Measurements from ENCODE around the gene ACVRL1. TPM values are rescaled to one million over a fixed set of nuclear protein-coding genes. Genes with fewer than 3 reads are reported as not detected.
A peak's percentile ranks its signal among the peaks of the same experiment; 100 is the strongest.

ACVRL1 gene
- total RNA-seq, 4 donors from 2014 or later = 77.4 to 133 (median 118) TPM

DNA sequence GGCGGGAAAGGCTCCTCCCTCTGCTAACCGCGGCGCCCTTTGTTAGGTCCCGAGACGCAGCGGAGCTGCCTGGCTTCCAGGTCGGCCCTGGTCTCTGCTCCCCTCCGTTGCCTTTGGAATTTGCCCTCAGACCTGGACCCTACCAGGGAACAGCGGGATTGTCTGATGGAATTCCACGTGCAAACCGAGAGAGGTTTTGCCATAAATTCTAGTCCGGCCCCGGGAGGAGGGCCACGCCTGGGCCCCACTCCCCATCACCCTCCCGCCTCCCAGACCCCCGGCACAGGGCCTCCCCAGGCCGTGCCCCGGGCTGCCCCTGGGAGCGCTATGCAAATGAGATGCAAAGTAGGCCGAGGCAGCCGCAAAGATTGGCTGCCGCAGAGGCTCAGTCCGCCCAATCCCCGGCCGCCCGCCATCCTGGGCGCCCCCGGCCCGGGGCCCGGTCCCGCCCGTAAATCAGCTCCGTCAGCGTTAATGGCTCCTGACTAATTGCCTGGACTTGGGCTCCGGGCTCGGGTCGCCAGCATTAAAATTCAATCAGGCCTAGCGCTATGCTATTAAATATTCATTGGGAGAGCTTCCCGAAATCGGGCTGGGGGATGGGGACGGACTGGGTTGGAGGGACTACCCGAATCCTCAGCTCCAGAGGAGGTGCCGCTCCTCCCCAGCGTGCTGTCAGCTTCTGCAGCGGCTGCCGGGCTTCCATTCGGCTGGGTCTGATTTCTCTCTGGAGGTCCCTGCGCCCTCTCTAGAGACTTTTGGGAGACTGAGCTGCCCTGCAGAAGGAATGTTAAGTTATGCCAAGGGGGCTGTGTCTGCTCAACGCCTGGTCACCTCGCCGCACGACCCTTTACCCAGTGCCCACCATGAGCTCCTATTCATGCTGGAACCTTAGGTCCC lies 43.1 kb upstream of the ACVRL1 start:
- no peak for ATAC-seq
- no peaks in the 10 kb centered on the region for H3K9me3 ChIP-seq
- no peak overlapping the region for H3K27ac ChIP-seq
- H3K36me3 ChIP-seq = no peaks in the 10 kb centered on the region
- H3K4me1 ChIP-seq = peaks cover 0 to 27% (median 13%) of the 10 kb centered on the region in 3 donors
- H3K27me3 ChIP-seq = peaks cover 90% of the 10 kb centered on the region
- TF ChIP-seq CTCF (IDR thresholded peaks at IDR 0.05) (no peak), POLR2A (IDR thresholded peaks at IDR 0.05) (no peak), POLR2AphosphoS5 (IDR thresholded peaks at IDR 0.05) (no peak), EP300 (IDR thresholded peaks at IDR 0.05) (no peak)
- peak overlapping the region in 1 of 2 donors; percentile 42 for H3K4me3 ChIP-seq
- 22% methylated on average over 11 of the region's 53 CpGs; no CpG with 5 or more reads in 1 of the 2 donors for WGBS, 2 donors (ENCODE audit: low coverage in 1 of 2)

DNA sequence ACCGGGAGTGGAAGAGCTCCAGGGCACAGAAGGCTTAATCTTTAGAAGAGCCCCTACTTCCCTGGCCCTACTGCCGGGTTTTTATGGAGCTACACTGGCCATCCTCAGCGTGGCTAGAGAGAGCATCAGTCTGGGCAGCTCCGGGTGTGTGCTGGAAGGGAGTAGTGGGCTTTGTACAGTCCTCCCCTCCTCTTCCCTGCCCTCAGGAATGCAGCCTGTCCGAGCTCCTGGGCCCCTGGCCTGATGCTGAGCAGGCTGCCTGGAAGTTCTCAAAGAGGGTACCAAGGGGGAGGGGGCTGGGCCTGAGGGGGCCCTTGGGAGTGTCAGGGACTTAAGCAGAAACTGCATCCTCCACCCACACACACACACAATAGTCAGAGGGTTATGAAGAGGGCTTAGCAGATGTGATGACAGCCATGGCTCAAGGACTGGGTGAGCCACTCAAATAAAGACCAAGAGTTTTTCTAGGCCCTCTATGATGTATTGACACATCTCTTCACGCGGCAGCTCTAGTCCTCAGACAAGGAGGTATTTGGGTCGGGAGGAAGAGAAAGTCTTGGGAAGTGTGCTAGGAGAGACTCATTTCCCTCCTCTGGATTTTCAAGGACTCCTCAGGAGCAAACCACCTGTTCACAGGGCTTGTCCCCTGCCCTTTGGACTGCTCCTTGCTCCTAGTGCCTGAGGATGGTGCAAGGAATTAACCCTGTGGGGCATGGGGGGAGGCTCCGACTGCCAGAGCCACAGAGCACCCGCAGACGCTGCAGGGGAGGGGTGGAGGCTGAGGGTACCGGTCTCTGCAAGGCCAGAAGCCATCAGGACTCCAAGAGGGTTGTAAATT lies 42.3 kb upstream of the ACVRL1 start:
- 60 to 83% methylated on average over 2 to 4 of the region's 12 CpGs for WGBS, 2 donors (ENCODE audit: low coverage in 1 of 2)
- peaks cover 90% of the 10 kb centered on the region for H3K27me3 ChIP-seq
- no peak overlapping the region for H3K27ac ChIP-seq
- ATAC-seq = no peak
- H3K4me3 ChIP-seq = no peak overlapping the region
- peaks cover 0 to 35% (median 17%) of the 10 kb centered on the region in 3 donors for H3K4me1 ChIP-seq
- no peaks in the 10 kb centered on the region for H3K9me3 ChIP-seq
- TF ChIP-seq POLR2A (IDR thresholded peaks at IDR 0.05) (no peak), CTCF (IDR thresholded peaks at IDR 0.05) (no peak)
- no peaks in the 10 kb centered on the region for H3K36me3 ChIP-seq

DNA sequence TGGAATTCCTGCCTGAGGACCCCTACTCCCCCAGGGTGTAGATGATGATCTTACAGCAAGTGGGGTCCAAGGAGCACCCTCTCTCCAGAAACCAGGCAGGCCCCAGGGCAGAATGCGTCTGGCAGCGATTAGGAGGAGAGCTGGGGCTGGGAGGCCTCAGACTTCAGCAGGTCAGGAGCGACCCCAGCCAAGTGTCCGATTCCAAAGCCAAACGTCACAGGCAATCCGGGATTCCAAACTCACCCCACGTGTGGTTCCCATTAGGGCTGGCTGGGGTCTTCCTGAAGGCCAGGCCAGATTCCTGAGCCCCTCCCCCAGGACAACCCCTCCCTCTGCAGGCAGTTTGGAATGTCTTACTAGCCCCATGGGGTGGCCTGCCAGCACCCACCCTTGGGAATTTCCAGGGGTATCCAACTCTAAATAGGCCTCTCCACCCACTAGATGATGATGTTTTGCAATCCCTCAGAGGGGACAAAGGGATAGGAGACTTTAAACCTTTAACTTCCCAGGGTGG lies 41.5 kb upstream of the ACVRL1 start:
- no peak overlapping the region for H3K27ac ChIP-seq
- TF ChIP-seq POLR2AphosphoS5 (IDR thresholded peaks at IDR 0.05) (no peak), EP300 (IDR thresholded peaks at IDR 0.05) (no peak), POLR2A (IDR thresholded peaks at IDR 0.05) (no peak), CTCF (IDR thresholded peaks at IDR 0.05) (no peak)
- H3K4me1 ChIP-seq = peaks cover 0 to 36% (median 17%) of the 10 kb centered on the region in 3 donors
- 80% methylated on average over 1 of the region's 7 CpGs; no CpG with 5 or more reads in 1 of the 2 donors for WGBS, 2 donors (ENCODE audit: low coverage in 1 of 2)
- no peak overlapping the region for H3K4me3 ChIP-seq
- no peaks in the 10 kb centered on the region for H3K9me3 ChIP-seq
- ATAC-seq = no peak
- no peaks in the 10 kb centered on the region for H3K36me3 ChIP-seq
- H3K27me3 ChIP-seq = peaks cover 95% of the 10 kb centered on the region

DNA sequence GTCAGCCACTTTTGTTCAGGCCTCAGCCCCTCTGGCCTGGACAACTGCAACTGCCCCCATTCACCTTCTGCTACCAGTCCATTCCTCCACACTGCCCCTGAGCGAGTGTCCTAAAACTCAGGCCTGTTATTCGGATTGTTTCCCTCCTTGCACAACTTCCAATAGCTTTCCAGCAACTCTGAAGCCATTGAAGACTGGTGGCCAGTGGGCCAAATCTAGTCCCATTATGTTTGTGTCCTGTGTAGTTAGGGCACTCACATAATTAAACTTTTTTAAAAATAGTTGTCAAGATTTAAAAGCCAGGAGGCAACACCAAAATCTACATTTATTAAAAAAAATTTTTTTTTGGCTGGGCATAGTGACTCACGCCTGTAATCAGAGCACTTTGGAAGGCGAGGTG lies 41.0 kb upstream of the ACVRL1 start:
- WGBS, 2 donors (ENCODE audit: low coverage in 1 of 2) = 89% methylated on average over 4 of the region's 4 CpGs; no CpG with 5 or more reads in 1 of the 2 donors
- H3K27me3 ChIP-seq = peaks cover 95% of the 10 kb centered on the region

More for the DNA sequence above, 41.0 kb upstream of the ACVRL1 start:
- Histone ChIP-seq H3K9me3 (no peaks in the 10 kb centered on the region), H3K36me3 (no peaks in the 10 kb centered on the region), H3K4me3 (no peak overlapping the region), H3K27ac (no peak overlapping the region), H3K4me1 (peaks cover 0 to 36% (median 17%) of the 10 kb centered on the region in 3 donors)
- no peak for ATAC-seq
- no peak for TF ChIP-seq EP300 (IDR thresholded peaks at IDR 0.05)
- TF ChIP-seq POLR2AphosphoS5 (IDR thresholded peaks at IDR 0.05) = no peak
- no peak for TF ChIP-seq POLR2A (IDR thresholded peaks at IDR 0.05)
- TF ChIP-seq CTCF (IDR thresholded peaks at IDR 0.05) = no peak
